Astrocyte (in vitro differentiated cells and primary cell): ENCODE results near the gene NPLOC4.

Experiments used
- EZH2 ChIP-seq: IDR thresholded peaks from 2 replicates; pipeline ENCODE4 v1.6.1; 2012; ENCODE audit warnings: mild to moderate bottlenecking, low read length, inconsistent platforms; ENCODE audit not compliant: insufficient read depth
- TF ChIP-seq, protein P1 (sequence below): IDR thresholded peaks from 2 replicates; pipeline ENCODE4 v1.5.1; 2011; ENCODE audit warnings: low read depth, mild to moderate bottlenecking, inconsistent platforms, low read length, moderate library complexity; ENCODE audit not compliant: insufficient read depth

- TF ChIP-seq, protein P1, sequence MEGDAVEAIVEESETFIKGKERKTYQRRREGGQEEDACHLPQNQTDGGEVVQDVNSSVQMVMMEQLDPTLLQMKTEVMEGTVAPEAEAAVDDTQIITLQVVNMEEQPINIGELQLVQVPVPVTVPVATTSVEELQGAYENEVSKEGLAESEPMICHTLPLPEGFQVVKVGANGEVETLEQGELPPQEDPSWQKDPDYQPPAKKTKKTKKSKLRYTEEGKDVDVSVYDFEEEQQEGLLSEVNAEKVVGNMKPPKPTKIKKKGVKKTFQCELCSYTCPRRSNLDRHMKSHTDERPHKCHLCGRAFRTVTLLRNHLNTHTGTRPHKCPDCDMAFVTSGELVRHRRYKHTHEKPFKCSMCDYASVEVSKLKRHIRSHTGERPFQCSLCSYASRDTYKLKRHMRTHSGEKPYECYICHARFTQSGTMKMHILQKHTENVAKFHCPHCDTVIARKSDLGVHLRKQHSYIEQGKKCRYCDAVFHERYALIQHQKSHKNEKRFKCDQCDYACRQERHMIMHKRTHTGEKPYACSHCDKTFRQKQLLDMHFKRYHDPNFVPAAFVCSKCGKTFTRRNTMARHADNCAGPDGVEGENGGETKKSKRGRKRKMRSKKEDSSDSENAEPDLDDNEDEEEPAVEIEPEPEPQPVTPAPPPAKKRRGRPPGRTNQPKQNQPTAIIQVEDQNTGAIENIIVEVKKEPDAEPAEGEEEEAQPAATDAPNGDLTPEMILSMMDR = no peak
- TF ChIP-seq EZH2 = no peak
Observed at GRCh38 chr17:81540676-81541027, 96.3 kb downstream of the NPLOC4 start.
